ENCODE results near the gene TOMM34.

GRCh38 chr20:44941120-44941691 lies 19.0 kb downstream of the TOMM34 start:
- TF ChIP-seq CTCF (IDR thresholded peaks at IDR 0.05; ENCODE audit: low read depth, low read length) (no peak), POLR2A (IDR thresholded peaks at IDR 0.05; ENCODE audit: extremely low read depth, insufficient read length) (no peak), MAX (IDR thresholded peaks at IDR 0.05; ENCODE audit: low read depth, low read length) (no peak), MYC (IDR thresholded peaks at IDR 0.05; ENCODE audit: low read depth, low read length) (no peak)
